Measurements from ENCODE around the gene PIF1.
A peak's percentile ranks its signal among the peaks of the same experiment; 100 is the strongest.
"Not testable (repeated sequence)": the region's sequence is repeated elsewhere in the genome, so short reads cannot be mapped to it uniquely, and the experiment has no call there.

Gene PIF1

GRCh38 chr15:64810497-64811326 lies 14.7 kb downstream of the PIF1 start:
- H3K4me1 Mint-ChIP-seq (ENCODE audit: low read depth): no peaks in the 10 kb centered on the region
- no peaks in the 10 kb centered on the region for H3K36me3 Mint-ChIP-seq (ENCODE audit: low read depth)
- no peak overlapping the region for H3K27ac Mint-ChIP-seq
- peaks cover 7% of the 10 kb centered on the region for H3K27me3 Mint-ChIP-seq (ENCODE audit: low read depth)
- H3K9me3 Mint-ChIP-seq: no peaks in the 10 kb centered on the region
- H3K4me3 Mint-ChIP-seq: no peak overlapping the region
- DNase-seq (ENCODE audit: low spot score): no peak

GRCh38 chr15:64809649-64810496 lies 15.6 kb downstream of the PIF1 start:
- Mint-ChIP-seq H3K36me3 (ENCODE audit: low read depth) (no peaks in the 10 kb centered on the region), H3K27me3 (ENCODE audit: low read depth) (peaks cover 7% of the 10 kb centered on the region), H3K4me3 (no peak overlapping the region), H3K27ac (no peak overlapping the region), H3K9me3 (no peaks in the 10 kb centered on the region), H3K4me1 (ENCODE audit: low read depth) (no peaks in the 10 kb centered on the region)
- DNase-seq (ENCODE audit: low spot score): peak; percentile 51

GRCh38 chr15:64808785-64809453 lies 16.5 kb downstream of the PIF1 start:
- Mint-ChIP-seq H3K27ac (no peak overlapping the region), H3K9me3 (no peaks in the 10 kb centered on the region), H3K27me3 (ENCODE audit: low read depth) (peaks cover 7% of the 10 kb centered on the region), H3K4me1 (ENCODE audit: low read depth) (no peaks in the 10 kb centered on the region), H3K36me3 (ENCODE audit: low read depth) (no peaks in the 10 kb centered on the region), H3K4me3 (no peak overlapping the region)
- DNase-seq (ENCODE audit: low spot score): no peak

- H3K4me1 Mint-ChIP-seq (ENCODE audit: low read depth): no peaks in the 10 kb centered on the region
- DNase-seq (ENCODE audit: low spot score): no peak
- H3K36me3 Mint-ChIP-seq (ENCODE audit: low read depth): no peaks in the 10 kb centered on the region
- no peak overlapping the region for H3K4me3 Mint-ChIP-seq
- H3K27me3 Mint-ChIP-seq (ENCODE audit: low read depth): peaks cover 7% of the 10 kb centered on the region
- H3K9me3 Mint-ChIP-seq: no peaks in the 10 kb centered on the region
- no peak overlapping the region for H3K27ac Mint-ChIP-seq
Observed at GRCh38 chr15:64807751-64808222, 17.7 kb downstream of the PIF1 start.

GRCh38 chr15:64807051-64807749 lies 18.2 kb downstream of the PIF1 start:
- no peaks in the 10 kb centered on the region for H3K36me3 Mint-ChIP-seq (ENCODE audit: low read depth)
- no peak for DNase-seq (ENCODE audit: low spot score)
- H3K4me1 Mint-ChIP-seq (ENCODE audit: low read depth): no peaks in the 10 kb centered on the region
- no peak overlapping the region for H3K4me3 Mint-ChIP-seq
- peaks cover 7% of the 10 kb centered on the region for H3K27me3 Mint-ChIP-seq (ENCODE audit: low read depth)
- no peaks in the 10 kb centered on the region for H3K9me3 Mint-ChIP-seq
- no peak overlapping the region for H3K27ac Mint-ChIP-seq

- Mint-ChIP-seq H3K27ac (no peak overlapping the region), H3K27me3 (ENCODE audit: low read depth) (peaks cover 7% of the 10 kb centered on the region), H3K4me1 (ENCODE audit: low read depth) (no peaks in the 10 kb centered on the region), H3K4me3 (no peak overlapping the region), H3K9me3 (no peaks in the 10 kb centered on the region), H3K36me3 (ENCODE audit: low read depth) (no peaks in the 10 kb centered on the region)
- DNase-seq (ENCODE audit: low spot score): no peak
Observed at GRCh38 chr15:64806509-64806908, 18.9 kb downstream of the PIF1 start.

- no peaks in the 10 kb centered on the region for H3K9me3 Mint-ChIP-seq
- no peak overlapping the region for H3K4me3 Mint-ChIP-seq
- H3K36me3 Mint-ChIP-seq (ENCODE audit: low read depth): no peaks in the 10 kb centered on the region
- DNase-seq (ENCODE audit: low spot score): no peak
- no peak overlapping the region for H3K27ac Mint-ChIP-seq
- H3K27me3 Mint-ChIP-seq (ENCODE audit: low read depth): peaks cover 7% of the 10 kb centered on the region
- H3K4me1 Mint-ChIP-seq (ENCODE audit: low read depth): no peaks in the 10 kb centered on the region
Observed at GRCh38 chr15:64804619-64805018, 20.8 kb downstream of the PIF1 start.

- no peak overlapping the region for H3K4me3 Mint-ChIP-seq
- H3K27ac Mint-ChIP-seq: no peak overlapping the region
- no peak for DNase-seq (ENCODE audit: low spot score)
- H3K9me3 Mint-ChIP-seq: no peaks in the 10 kb centered on the region
- no peaks in the 10 kb centered on the region for H3K4me1 Mint-ChIP-seq (ENCODE audit: low read depth)
- no peaks in the 10 kb centered on the region for H3K27me3 Mint-ChIP-seq (ENCODE audit: low read depth)
- H3K36me3 Mint-ChIP-seq (ENCODE audit: low read depth): no peaks in the 10 kb centered on the region
Observed at GRCh38 chr15:64803526-64803925, 21.9 kb downstream of the PIF1 start.

GRCh38 chr15:64800476-64800875 lies 25.0 kb downstream of the PIF1 start:
- Mint-ChIP-seq H3K27ac (no peak overlapping the region), H3K9me3 (no peaks in the 10 kb centered on the region), H3K36me3 (ENCODE audit: low read depth) (no peaks in the 10 kb centered on the region), H3K27me3 (ENCODE audit: low read depth) (no peaks in the 10 kb centered on the region), H3K4me3 (no peak overlapping the region), H3K4me1 (ENCODE audit: low read depth) (no peaks in the 10 kb centered on the region)
- no peak for DNase-seq (ENCODE audit: low spot score)

- not testable (repeated sequence) for H3K36me3 Mint-ChIP-seq (ENCODE audit: low read depth); H3K4me3 Mint-ChIP-seq; H3K9me3 Mint-ChIP-seq; H3K27me3 Mint-ChIP-seq (ENCODE audit: low read depth); DNase-seq (ENCODE audit: low spot score); H3K27ac Mint-ChIP-seq; H3K4me1 Mint-ChIP-seq (ENCODE audit: low read depth)
Observed at GRCh38 chr15:64798905-64799304, 26.5 kb downstream of the PIF1 start.

GRCh38 chr15:64795921-64796320 lies 29.5 kb downstream of the PIF1 start:
- DNase-seq (ENCODE audit: low spot score); H3K36me3 Mint-ChIP-seq (ENCODE audit: low read depth); H3K27me3 Mint-ChIP-seq (ENCODE audit: low read depth); H3K9me3 Mint-ChIP-seq; H3K4me3 Mint-ChIP-seq; H3K27ac Mint-ChIP-seq; H3K4me1 Mint-ChIP-seq (ENCODE audit: low read depth): not testable (repeated sequence)

GRCh38 chr15:64795299-64795698 lies 30.1 kb downstream of the PIF1 start:
- DNase-seq (ENCODE audit: low spot score); H3K9me3 Mint-ChIP-seq; H3K4me1 Mint-ChIP-seq (ENCODE audit: low read depth); H3K27me3 Mint-ChIP-seq (ENCODE audit: low read depth); H3K27ac Mint-ChIP-seq; H3K36me3 Mint-ChIP-seq (ENCODE audit: low read depth); H3K4me3 Mint-ChIP-seq: not testable (repeated sequence)

GRCh38 chr15:64792282-64792681 lies 33.2 kb downstream of the PIF1 start:
- Mint-ChIP-seq H3K4me1 (ENCODE audit: low read depth) (no peaks in the 10 kb centered on the region), H3K36me3 (ENCODE audit: low read depth) (no peaks in the 10 kb centered on the region), H3K27ac (no peak overlapping the region), H3K27me3 (ENCODE audit: low read depth) (no peaks in the 10 kb centered on the region), H3K9me3 (no peaks in the 10 kb centered on the region), H3K4me3 (no peak overlapping the region)
- no peak for DNase-seq (ENCODE audit: low spot score)

Data from T-helper 2 cell treated with Interferon-gamma antibody and Interleukin-4, amounts not matched to agents 5 μg/mL and 100 μg/mL, for 36 hours (primary cell).